HFF-Myc (cell line): ENCODE measurements around the gene CLEC16A.

ENCODE experiments used
- DNase-seq: peaks from one replicate; pipeline ENCODE4 v3.0.0-alpha.2; 2011; ENCODE audit warnings: low read depth; ENCODE audit errors: extremely low read depth
- H3K4me3 ChIP-seq: replicated peaks from 2 replicates; pipeline ENCODE4 v1.5.1; 2011; ENCODE audit warnings: low read depth, mild to moderate bottlenecking, control low read depth, low read length
- CTCF ChIP-seq: IDR thresholded peaks from 2 replicates; pipeline ENCODE4 v1.5.1; 2012; ENCODE audit warnings: mild to moderate bottlenecking, low read depth, low read length, control low read depth; ENCODE audit errors: missing control alignments

CLEC16A gene

GRCh38 chr16:11169641-11170040, 225.3 kb downstream of the CLEC16A start:
- no peak for DNase-seq
- no peak for TF ChIP-seq CTCF

GRCh38 chr16:11170201-11170600, 225.8 kb downstream of the CLEC16A start:
- no peak overlapping the region for H3K4me3 ChIP-seq
- no peak for TF ChIP-seq CTCF
- no peak for DNase-seq

More at GRCh38 chr16:11169641-11170040, 225.3 kb downstream of the CLEC16A start:
- no peak overlapping the region for H3K4me3 ChIP-seq

GRCh38 chr16:11170696-11171447, 226.5 kb downstream of the CLEC16A start:
- no peak for TF ChIP-seq CTCF
- DNase-seq: no peak
- no peak overlapping the region for H3K4me3 ChIP-seq

- no peak for TF ChIP-seq CTCF
- H3K4me3 ChIP-seq: no peak overlapping the region
- DNase-seq: no peak
Observed at GRCh38 chr16:11171448-11171709, 227.0 kb downstream of the CLEC16A start.

- no peak for TF ChIP-seq CTCF
- DNase-seq: no peak
- no peak overlapping the region for H3K4me3 ChIP-seq
Observed at GRCh38 chr16:11171757-11172299, 227.5 kb downstream of the CLEC16A start.

GRCh38 chr16:11173426-11173825, 229.1 kb downstream of the CLEC16A start:
- DNase-seq: no peak
- TF ChIP-seq CTCF: no peak

GRCh38 chr16:11174141-11174540, 229.8 kb downstream of the CLEC16A start:
- TF ChIP-seq CTCF: no peak
- H3K4me3 ChIP-seq: no peak overlapping the region
- DNase-seq: no peak

More at GRCh38 chr16:11173426-11173825, 229.1 kb downstream of the CLEC16A start:
- H3K4me3 ChIP-seq: no peak overlapping the region
